ENCODE results near the gene TYW1. TPM values are rescaled to one million over a fixed set of nuclear protein-coding genes. Genes with fewer than 3 reads are reported as not detected.
"Not testable (repeated sequence)": the region's sequence is repeated elsewhere in the genome, so short reads cannot be mapped to it uniquely, and the experiment has no call there.

Gene TYW1
- 10 to 100 TPM in 2 of 4 donors, 1 to 10 TPM in 2; 3.4 to 18.8 (median 8.1) TPM for polyA plus RNA-seq
- long read RNA-seq, donor 1, partial matches to known transcripts: 6 of 7 reads
- long read RNA-seq, donor 1, other reads (novel, unspliced or antisense): 0 of 7 reads
- long read RNA-seq, donor 2: 0 reads
- long read RNA-seq, donor 3, partial matches to known transcripts: 0 of 2 reads
- long read RNA-seq, donor 3, other reads (novel, unspliced or antisense): 0 of 2 reads
- long read RNA-seq, donor 4: 0 reads
- long read RNA-seq, donor 5, partial matches to known transcripts: 0 of 2 reads
- long read RNA-seq, donor 5, other reads (novel, unspliced or antisense): 0 of 2 reads
- long read RNA-seq, donor 6, partial matches to known transcripts: 0 of 1 reads
- long read RNA-seq, donor 6, other reads (novel, unspliced or antisense): 0 of 1 reads
- long read RNA-seq, donor 7: 0 reads
- long read RNA-seq, donor 8: 0 reads
- long read RNA-seq, donor 9: 0 reads
- long read RNA-seq, donor 10, partial matches to known transcripts: 0 of 3 reads
- long read RNA-seq, donor 10, other reads (novel, unspliced or antisense): 0 of 3 reads

GRCh38 chr7:66996444-66997191 lies at the start of gene TYW1:
TYW1 (plus strand) TSS chr7:66996833; CDS start chr7:66996979, 146 bp downstream.
- peak within 1 kb of the TSS; percentile 70 to 88 (median 77) for H3K4me3 ChIP-seq (ENCODE audit: low read depth in 1 of 3, low read length in 3 of 3)
- FAIRE-seq (peak; percentile 59), DNase-seq (peak; percentile 98 to 99)
- peaks cover 3 to 16% (median 4%) of the 10 kb centered on the region in 3 donors for H3K36me3 ChIP-seq (ENCODE audit: control insufficient read depth in 3 of 3, insufficient read depth in 2 of 3, low read depth in 1 of 3, low read length in 3 of 3)
- H3K9me3 ChIP-seq (ENCODE audit: control insufficient read depth in 2 of 2, insufficient read depth in 1 of 2, low read depth in 1 of 2, low read length in 1 of 2); H3K27me3 ChIP-seq (ENCODE audit: control insufficient read depth in 3 of 3, insufficient read depth in 3 of 3, low read length in 3 of 3); H3K4me1 ChIP-seq (ENCODE audit: control insufficient read depth in 3 of 3, insufficient read depth in 2 of 3, low read depth in 1 of 3, low read length in 2 of 3): not testable (repeated sequence)
- peak within 1 kb of the TSS; percentile 76 to 86 (median 83) for H3K27ac ChIP-seq (ENCODE audit: low read depth in 1 of 3, low read length in 2 of 3)
- 0 to 1% (median 0%) methylated on average over 31 to 44 of the region's 44 CpGs for WGBS, 3 donors

GRCh38 chr7:66948480-66949109 lies 48.0 kb upstream of the TYW1 start:
- WGBS, 3 donors: 61 to 88% (median 80%) methylated on average over 19 of the region's 19 CpGs
- Histone ChIP-seq H3K27me3 (ENCODE audit: control insufficient read depth in 3 of 3, insufficient read depth in 3 of 3, low read length in 3 of 3) (no peaks in the 10 kb centered on the region), H3K36me3 (ENCODE audit: control insufficient read depth in 3 of 3, insufficient read depth in 2 of 3, low read depth in 1 of 3, low read length in 3 of 3) (peaks cover 22 to 75% (median 23%) of the 10 kb centered on the region in 3 donors), H3K27ac (ENCODE audit: low read depth in 1 of 3, low read length in 2 of 3) (no peak overlapping the region), H3K9me3 (ENCODE audit: control insufficient read depth in 2 of 2, insufficient read depth in 1 of 2, low read depth in 1 of 2, low read length in 1 of 2) (peaks cover 0 to 3% of the 10 kb centered on the region in 2 donors), H3K4me1 (ENCODE audit: control insufficient read depth in 3 of 3, insufficient read depth in 2 of 3, low read depth in 1 of 3, low read length in 2 of 3) (peaks cover 4 to 31% (median 5%) of the 10 kb centered on the region in 3 donors), H3K4me3 (ENCODE audit: low read depth in 1 of 3, low read length in 3 of 3) (no peak overlapping the region)
- DNase-seq: no peak
- no peak for FAIRE-seq

- H3K4me1 ChIP-seq (ENCODE audit: control insufficient read depth in 3 of 3, insufficient read depth in 2 of 3, low read depth in 1 of 3, low read length in 2 of 3): peaks cover 4 to 31% (median 5%) of the 10 kb centered on the region in 3 donors
- no peak overlapping the region for H3K4me3 ChIP-seq (ENCODE audit: low read depth in 1 of 3, low read length in 3 of 3)
- no peaks in the 10 kb centered on the region for H3K27me3 ChIP-seq (ENCODE audit: control insufficient read depth in 3 of 3, insufficient read depth in 3 of 3, low read length in 3 of 3)
- H3K36me3 ChIP-seq (ENCODE audit: control insufficient read depth in 3 of 3, insufficient read depth in 2 of 3, low read depth in 1 of 3, low read length in 3 of 3): peaks cover 21 to 78% (median 24%) of the 10 kb centered on the region in 3 donors
- no peak for FAIRE-seq
- no peak for DNase-seq
- 72 to 77% (median 75%) methylated on average over 3 of the region's 3 CpGs for WGBS, 3 donors
- H3K9me3 ChIP-seq (ENCODE audit: control insufficient read depth in 2 of 2, insufficient read depth in 1 of 2, low read depth in 1 of 2, low read length in 1 of 2): no peaks in the 10 kb centered on the region
- no peak overlapping the region for H3K27ac ChIP-seq (ENCODE audit: low read depth in 1 of 3, low read length in 2 of 3)
These were observed 46.3 kb upstream of the TYW1 start for GRCh38 chr7:66950311-66950710.

GRCh38 chr7:66950763-66951162 lies 45.9 kb upstream of the TYW1 start:
- Histone ChIP-seq H3K36me3 (ENCODE audit: control insufficient read depth in 3 of 3, insufficient read depth in 2 of 3, low read depth in 1 of 3, low read length in 3 of 3) (peaks cover 23 to 79% (median 27%) of the 10 kb centered on the region in 3 donors), H3K27me3 (ENCODE audit: control insufficient read depth in 3 of 3, insufficient read depth in 3 of 3, low read length in 3 of 3) (no peaks in the 10 kb centered on the region)

GRCh38 chr7:66952343-66953043 lies 44.1 kb upstream of the TYW1 start:
- no peaks in the 10 kb centered on the region for H3K27me3 ChIP-seq (ENCODE audit: control insufficient read depth in 3 of 3, insufficient read depth in 3 of 3, low read length in 3 of 3)
- H3K4me3 ChIP-seq (ENCODE audit: low read depth in 1 of 3, low read length in 3 of 3): no peak overlapping the region
- FAIRE-seq (no peak), DNase-seq (peak; percentile 69 to 80)
- H3K9me3 ChIP-seq (ENCODE audit: control insufficient read depth in 2 of 2, insufficient read depth in 1 of 2, low read depth in 1 of 2, low read length in 1 of 2): no peaks in the 10 kb centered on the region
- H3K36me3 ChIP-seq (ENCODE audit: control insufficient read depth in 3 of 3, insufficient read depth in 2 of 3, low read depth in 1 of 3, low read length in 3 of 3): peaks cover 23 to 74% (median 27%) of the 10 kb centered on the region in 3 donors
- peaks cover 4 to 18% (median 5%) of the 10 kb centered on the region in 3 donors for H3K4me1 ChIP-seq (ENCODE audit: control insufficient read depth in 3 of 3, insufficient read depth in 2 of 3, low read depth in 1 of 3, low read length in 2 of 3)
- WGBS, 3 donors: 33 to 67% (median 54%) methylated on average over 11 of the region's 11 CpGs
- peak overlapping the region; percentile 82 to 93 (median 84) for H3K27ac ChIP-seq (ENCODE audit: low read depth in 1 of 3, low read length in 2 of 3)

More at GRCh38 chr7:66950763-66951162, 45.9 kb upstream of the TYW1 start:
- WGBS, 3 donors: 90 to 94% (median 94%) methylated on average over 8 of the region's 8 CpGs
- Histone ChIP-seq H3K4me1 (ENCODE audit: control insufficient read depth in 3 of 3, insufficient read depth in 2 of 3, low read depth in 1 of 3, low read length in 2 of 3) (peaks cover 4 to 31% (median 5%) of the 10 kb centered on the region in 3 donors), H3K27ac (ENCODE audit: low read depth in 1 of 3, low read length in 2 of 3) (no peak overlapping the region), H3K4me3 (ENCODE audit: low read depth in 1 of 3, low read length in 3 of 3) (no peak overlapping the region), H3K9me3 (ENCODE audit: control insufficient read depth in 2 of 2, insufficient read depth in 1 of 2, low read depth in 1 of 2, low read length in 1 of 2) (no peaks in the 10 kb centered on the region)
- DNase-seq: no peak
- no peak for FAIRE-seq

- Histone ChIP-seq H3K9me3 (ENCODE audit: control insufficient read depth in 2 of 2, insufficient read depth in 1 of 2, low read depth in 1 of 2, low read length in 1 of 2) (no peaks in the 10 kb centered on the region), H3K27me3 (ENCODE audit: control insufficient read depth in 3 of 3, insufficient read depth in 3 of 3, low read length in 3 of 3) (no peaks in the 10 kb centered on the region), H3K27ac (ENCODE audit: low read depth in 1 of 3, low read length in 2 of 3) (peak overlapping the region; percentile 25 to 93 (median 84)), H3K36me3 (ENCODE audit: control insufficient read depth in 3 of 3, insufficient read depth in 2 of 3, low read depth in 1 of 3, low read length in 3 of 3) (peaks cover 23 to 74% (median 29%) of the 10 kb centered on the region in 3 donors), H3K4me1 (ENCODE audit: control insufficient read depth in 3 of 3, insufficient read depth in 2 of 3, low read depth in 1 of 3, low read length in 2 of 3) (peaks cover 4 to 12% (median 5%) of the 10 kb centered on the region in 3 donors), H3K4me3 (ENCODE audit: low read depth in 1 of 3, low read length in 3 of 3) (no peak overlapping the region)
- no peak for FAIRE-seq
- 25 to 61% (median 35%) methylated on average over 5 of the region's 5 CpGs for WGBS, 3 donors
- peak in 1 of 2 donors; percentile 41 for DNase-seq
These were observed 43.6 kb upstream of the TYW1 start for GRCh38 chr7:66953044-66953427.

- no peaks in the 10 kb centered on the region for H3K9me3 ChIP-seq (ENCODE audit: control insufficient read depth in 2 of 2, insufficient read depth in 1 of 2, low read depth in 1 of 2, low read length in 1 of 2)
These were observed 38.9 kb upstream of the TYW1 start for GRCh38 chr7:66957595-66958290.

More at GRCh38 chr7:66957595-66958290, 38.9 kb upstream of the TYW1 start:
- DNase-seq (no peak), FAIRE-seq (no peak)
- peaks cover 8 to 68% (median 14%) of the 10 kb centered on the region in 3 donors for H3K36me3 ChIP-seq (ENCODE audit: control insufficient read depth in 3 of 3, insufficient read depth in 2 of 3, low read depth in 1 of 3, low read length in 3 of 3)
- peaks cover 0 to 11% (median 4%) of the 10 kb centered on the region in 3 donors for H3K4me1 ChIP-seq (ENCODE audit: control insufficient read depth in 3 of 3, insufficient read depth in 2 of 3, low read depth in 1 of 3, low read length in 2 of 3)
- no peaks in the 10 kb centered on the region for H3K27me3 ChIP-seq (ENCODE audit: control insufficient read depth in 3 of 3, insufficient read depth in 3 of 3, low read length in 3 of 3)
- H3K27ac ChIP-seq (ENCODE audit: low read depth in 1 of 3, low read length in 2 of 3): peak overlapping the region in 1 of 3 donors; percentile 26
- WGBS, 3 donors: 90 to 91% (median 90%) methylated on average over 13 of the region's 13 CpGs
- H3K4me3 ChIP-seq (ENCODE audit: low read depth in 1 of 3, low read length in 3 of 3): no peak overlapping the region
